Epithelial cell of umbilical artery (primary cell): ENCODE data around the gene TIMM23B. TPM values are rescaled to one million over a fixed set of nuclear protein-coding genes. Genes with fewer than 3 reads are reported as not detected.

Experiments used
- total RNA-seq: library from RNA; depleted of rRNA; stranded (reverse); fragments of >200 nt; gene quantifications from 2 replicates; pipeline ENCODE4 v1.2.3, GENCODE V29; 2014

TIMM23B gene, protein sequence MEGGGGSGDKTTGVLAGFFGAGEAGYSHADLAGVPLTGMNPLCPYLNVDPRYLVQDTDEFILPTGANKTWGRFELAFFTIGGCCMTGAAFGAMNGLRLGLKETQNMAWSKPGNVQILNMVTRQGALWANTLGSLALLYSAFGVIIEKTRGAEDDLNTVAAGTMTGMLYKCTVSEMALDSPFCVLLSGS
- 16.9 and 21.0 TPM in 2 replicates for total RNA-seq

DNA sequence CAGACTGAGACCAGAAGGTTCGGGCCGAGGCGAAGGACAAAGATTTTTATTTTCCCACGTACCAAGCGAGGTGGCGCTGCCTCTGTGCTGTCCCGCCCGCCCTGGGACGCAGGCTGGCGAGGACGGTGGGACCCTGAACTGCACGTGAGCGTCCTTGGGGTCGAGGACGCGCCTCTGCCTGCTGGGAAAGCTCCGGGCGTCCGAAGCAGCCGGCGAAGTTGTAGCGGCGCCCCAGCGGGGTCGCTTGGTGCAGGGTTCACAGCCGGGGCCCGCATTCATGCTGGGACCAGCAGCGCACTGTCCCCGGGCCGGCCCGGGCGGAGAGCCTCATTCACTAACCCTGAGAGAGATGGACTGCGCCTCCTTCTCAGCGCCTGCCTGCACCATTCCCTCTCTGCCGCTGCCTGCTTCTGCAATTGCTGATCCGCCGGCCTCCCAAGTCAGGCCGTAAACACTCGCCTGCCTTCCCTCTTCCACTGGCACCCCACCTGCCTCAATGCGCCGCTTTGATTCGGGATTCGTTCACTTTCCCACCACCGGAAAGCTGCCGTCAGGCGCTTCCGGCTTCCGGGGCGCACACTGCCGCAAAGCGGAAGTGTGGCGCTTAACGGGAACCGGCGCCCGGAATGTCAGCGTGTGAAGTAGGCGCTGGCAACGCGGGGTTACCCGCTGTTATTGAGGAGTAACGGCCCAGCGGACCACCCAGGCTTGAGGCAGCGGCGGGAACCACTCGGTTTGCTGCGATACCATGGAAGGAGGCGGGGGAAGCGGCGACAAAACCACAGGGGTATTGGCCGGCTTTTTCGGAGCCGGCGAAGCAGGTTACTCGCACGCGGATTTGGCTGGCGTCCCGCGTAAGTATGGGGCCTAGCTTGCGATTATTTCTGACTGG lies at the start of gene TIMM23B, which contains the start of gene PARG:
Gene TIMM23B, plus strand, starts transcription at position 607 of the 892 bp plus-strand sequence. Its CDS starts 142 bp downstream, at position 749.
Gene PARG, minus strand, starts transcription at position 581 of the 892 bp plus-strand sequence. Its CDS starts 302 bp downstream, at position 279.

DNA sequence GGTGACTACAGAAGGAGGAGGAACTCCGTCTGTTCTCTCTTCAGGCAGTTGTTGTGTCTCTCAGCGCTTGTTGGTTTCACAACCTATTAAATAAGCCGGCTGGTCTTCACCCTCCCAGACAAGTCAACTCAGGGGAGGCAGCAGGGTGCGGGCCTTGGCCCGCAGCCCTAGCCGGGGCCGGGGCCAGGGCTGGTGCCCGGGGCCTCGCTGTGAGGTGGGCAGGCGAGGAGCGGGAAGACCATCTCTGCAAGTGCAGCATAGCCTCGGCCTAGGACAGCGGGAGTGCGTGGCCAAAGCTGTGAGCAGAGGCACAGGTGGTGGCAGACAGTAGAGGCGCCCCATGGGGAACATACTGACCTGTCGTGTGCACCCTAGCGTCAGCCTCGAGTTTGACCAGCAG lies 46.5 kb downstream of the TIMM23B start, which contains the start of gene AGAP6:
Gene AGAP6, plus strand, starts transcription at position 31 of the 400 bp plus-strand sequence. Its CDS starts 310 bp downstream, at position 341.

Other genes with a start within 250 kb of the TIMM23B start
- gene OGDHL, start 179.7 kb upstream of the TIMM23B start, total RNA-seq, result 0.91 and 1.6 TPM in 2 replicates
- 28.3 and 30.2 TPM in 2 replicates for gene PARG, start within 50 bp of the TIMM23B start, total RNA-seq
- gene AGAP6, start 46.4 kb downstream of the TIMM23B start, total RNA-seq, result 2.3 and 2.9 TPM in 2 replicates
- 27.6 and 38.3 TPM in 2 replicates for gene WASHC2A, start 125.9 kb downstream of the TIMM23B start, total RNA-seq